Activated CD8-positive, alpha-beta memory T cell treated with anti-CD3 and anti-CD28 coated beads, Interleukin-2, amount 50 U/mL, for 24 hours (primary cell): ENCODE data around the gene COL18A1.
"Not testable (repeated sequence)": the region's sequence is repeated elsewhere in the genome, so short reads cannot be mapped to it uniquely, and the experiment has no call there.

Source experiments
- DNase-seq: peaks from one replicate; pipeline ENCODE4 v3.0.0-alpha.2; 2020; ENCODE audit errors: extremely low read depth

Gene COL18A1

GRCh38 chr21:45494851-45495680, 90.1 kb downstream of the COL18A1 start:
- no peak for DNase-seq

DNA sequence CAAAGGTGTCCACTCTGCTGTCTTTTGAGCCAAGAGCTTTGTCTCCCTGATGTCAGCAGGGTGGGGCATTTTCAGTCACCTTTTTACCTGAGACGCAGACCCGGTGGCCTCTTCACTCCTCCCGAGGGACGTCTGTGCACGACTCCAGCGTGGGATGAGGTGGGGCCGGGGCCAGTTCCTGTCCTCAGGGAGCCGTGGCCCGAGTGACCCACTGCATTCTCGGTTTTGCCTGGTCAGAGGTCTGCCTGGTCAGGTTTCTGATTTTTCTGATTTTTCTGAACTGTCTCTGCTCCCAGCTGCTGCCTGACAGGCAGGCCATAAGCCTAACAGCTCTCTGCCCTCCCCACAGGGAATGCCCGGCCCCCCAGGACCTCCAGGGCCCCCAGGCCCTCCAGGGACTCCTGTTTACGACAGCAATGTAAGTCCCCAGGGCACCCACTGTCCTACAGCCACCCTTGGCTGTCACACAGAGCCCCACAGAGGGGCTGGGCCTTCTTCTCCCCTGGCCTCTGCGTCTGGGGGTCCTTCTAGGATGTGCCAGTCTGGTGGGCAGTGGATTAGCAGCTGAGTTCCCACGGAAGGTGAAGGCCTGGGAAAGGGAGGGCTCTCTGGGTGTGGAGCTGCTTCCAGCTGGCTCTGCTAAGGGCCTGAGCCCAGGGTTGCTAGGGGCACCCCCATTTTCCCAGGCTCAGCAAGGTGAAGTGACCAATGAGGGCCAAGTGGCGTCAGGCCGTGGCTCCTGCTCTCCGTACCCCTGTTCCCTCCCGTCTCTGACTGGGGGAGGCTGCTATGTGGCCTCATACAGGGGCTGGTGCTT, 91.4 kb downstream of the COL18A1 start:
- DNase-seq, result no peak

GRCh38 chr21:45496968-45497845, 92.2 kb downstream of the COL18A1 start:
- no peak for DNase-seq

DNA sequence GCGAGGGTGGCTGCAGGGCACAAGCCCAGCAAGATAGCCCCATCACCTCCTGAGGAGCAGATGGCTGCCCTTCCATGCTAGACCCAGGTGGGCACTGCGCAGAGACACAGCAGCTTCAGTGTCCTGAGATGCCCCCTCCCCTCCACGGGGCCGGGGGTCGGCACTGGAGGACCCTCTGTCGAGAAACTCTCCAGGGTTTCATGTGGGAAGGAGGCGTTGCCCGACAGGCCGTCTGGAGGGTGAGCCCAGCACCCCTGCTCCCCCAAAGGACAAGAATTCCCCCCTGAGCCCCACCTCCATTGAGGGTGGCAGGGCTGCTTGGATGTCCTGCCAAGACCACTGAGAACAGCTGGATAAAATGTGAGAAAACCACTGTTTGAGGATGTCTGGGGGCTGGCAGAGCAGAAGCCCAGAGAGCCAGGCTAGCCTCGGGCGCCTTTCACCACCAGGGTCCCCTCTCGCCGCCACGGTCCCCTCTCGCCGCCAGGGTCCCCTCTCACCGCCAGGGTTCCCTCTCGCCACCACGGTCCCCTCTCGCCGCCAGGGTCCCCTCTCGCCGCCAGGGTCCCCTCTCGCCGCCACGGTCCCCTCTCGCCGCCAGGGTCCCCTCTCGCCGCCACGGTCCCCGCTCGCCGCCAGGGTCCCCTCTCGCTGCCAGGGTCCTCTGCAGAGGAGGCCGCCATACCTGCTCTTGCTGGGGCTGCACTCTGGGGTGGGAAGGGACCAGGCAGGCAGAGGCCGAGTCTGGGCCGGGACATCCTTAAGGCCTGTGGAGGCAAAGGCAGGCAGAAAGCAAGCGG, 93.1 kb downstream of the COL18A1 start:
- DNase-seq, result no peak

- no peak for DNase-seq
Observed at GRCh38 chr21:45498646-45499000, 93.7 kb downstream of the COL18A1 start.

- no peak for DNase-seq
Observed at GRCh38 chr21:45499201-45499750, 94.3 kb downstream of the COL18A1 start.

- no peak for DNase-seq
Observed at GRCh38 chr21:45499970-45500577, 95.1 kb downstream of the COL18A1 start.

- not testable (repeated sequence) for DNase-seq
Observed at GRCh38 chr21:45501081-45502005, 96.4 kb downstream of the COL18A1 start.

- no peak for DNase-seq
Observed at GRCh38 chr21:45502006-45502345, 97.0 kb downstream of the COL18A1 start.

DNA sequence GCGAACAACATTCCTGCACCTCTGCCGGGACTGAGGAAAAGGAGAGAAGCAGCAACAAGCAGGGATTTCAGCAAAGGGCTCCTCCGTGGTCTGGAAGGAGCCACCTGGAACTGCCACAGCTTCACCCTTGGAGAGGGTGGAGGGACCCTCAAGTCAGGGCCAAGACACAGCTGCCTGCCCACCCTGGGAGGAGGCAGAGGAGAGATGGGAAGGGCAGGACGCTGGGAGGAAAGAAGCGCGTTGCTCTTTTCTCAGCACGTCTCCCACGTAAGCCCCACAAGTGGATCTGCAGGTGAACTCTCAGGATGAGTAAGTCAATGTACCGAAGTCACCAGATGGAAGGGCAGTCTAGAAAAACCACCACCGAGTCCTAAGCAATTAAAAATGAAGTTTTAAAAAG, 97.6 kb downstream of the COL18A1 start:
- DNase-seq, result no peak

DNA sequence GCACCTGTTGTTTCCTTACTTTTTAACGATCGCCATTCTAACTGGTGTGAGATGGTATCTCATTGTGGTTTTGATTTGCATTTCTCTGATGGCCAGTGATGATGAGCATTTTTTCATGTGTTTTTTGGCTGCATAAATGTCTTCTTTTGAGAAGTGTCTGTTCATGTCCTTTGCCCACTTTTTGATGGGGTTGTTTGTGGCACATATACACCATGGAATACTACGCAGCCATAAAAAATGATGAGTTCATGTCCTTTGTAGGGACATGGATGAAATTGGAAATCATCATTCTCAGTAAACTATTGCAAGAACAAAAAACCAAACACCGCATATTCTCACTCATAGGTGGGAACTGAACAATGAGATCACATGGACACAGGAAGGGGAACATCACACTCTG, 98.3 kb downstream of the COL18A1 start:
- not testable (repeated sequence) for DNase-seq

GRCh38 chr21:45504021-45504515, 99.1 kb downstream of the COL18A1 start:
- DNase-seq, result no peak

DNA sequence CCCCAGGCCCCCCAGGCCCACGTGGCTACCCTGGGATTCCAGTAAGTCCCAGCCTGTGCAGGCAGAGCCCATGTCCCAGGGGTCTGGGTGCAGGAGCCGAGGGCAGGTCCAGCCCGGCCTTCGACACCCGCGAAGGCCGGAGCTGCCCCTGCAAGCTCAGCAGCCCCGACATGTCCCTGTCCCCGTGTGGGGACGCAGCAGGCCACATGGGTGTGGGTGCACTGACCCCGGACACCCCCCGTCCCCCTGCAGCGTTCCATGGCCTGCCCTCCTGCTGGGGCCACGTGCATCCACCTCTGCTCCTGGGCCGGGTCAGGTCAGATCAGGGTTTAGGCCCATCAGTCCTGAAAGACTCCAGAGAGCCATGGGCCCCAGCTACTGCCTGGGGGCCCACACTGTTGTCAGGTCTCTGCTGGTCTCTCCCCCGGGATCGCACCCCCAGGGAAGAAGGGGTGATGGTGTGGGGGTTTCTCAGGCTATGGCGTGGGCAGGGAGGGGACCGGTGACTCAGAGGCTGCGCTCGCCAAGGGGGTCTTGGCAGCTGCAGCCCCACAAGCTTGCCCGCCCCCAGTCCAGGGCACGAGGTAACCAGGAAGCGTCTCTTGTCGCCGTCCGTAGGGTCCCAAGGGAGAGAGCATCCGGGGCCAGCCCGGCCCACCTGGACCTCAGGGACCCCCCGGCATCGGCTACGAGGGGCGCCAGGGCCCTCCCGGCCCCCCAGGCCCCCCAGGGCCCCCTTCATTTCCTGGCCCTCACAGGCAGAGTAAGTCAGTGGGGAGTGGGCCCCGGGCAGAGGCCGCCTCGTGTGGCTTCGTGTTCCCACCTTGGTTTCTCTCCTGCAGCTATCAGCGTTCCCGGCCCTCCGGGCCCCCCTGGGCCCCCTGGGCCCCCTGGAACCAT, 99.8 kb downstream of the COL18A1 start:
- DNase-seq, result no peak

- no peak for DNase-seq
Observed at GRCh38 chr21:45505416-45506021, 100.6 kb downstream of the COL18A1 start.

DNA sequence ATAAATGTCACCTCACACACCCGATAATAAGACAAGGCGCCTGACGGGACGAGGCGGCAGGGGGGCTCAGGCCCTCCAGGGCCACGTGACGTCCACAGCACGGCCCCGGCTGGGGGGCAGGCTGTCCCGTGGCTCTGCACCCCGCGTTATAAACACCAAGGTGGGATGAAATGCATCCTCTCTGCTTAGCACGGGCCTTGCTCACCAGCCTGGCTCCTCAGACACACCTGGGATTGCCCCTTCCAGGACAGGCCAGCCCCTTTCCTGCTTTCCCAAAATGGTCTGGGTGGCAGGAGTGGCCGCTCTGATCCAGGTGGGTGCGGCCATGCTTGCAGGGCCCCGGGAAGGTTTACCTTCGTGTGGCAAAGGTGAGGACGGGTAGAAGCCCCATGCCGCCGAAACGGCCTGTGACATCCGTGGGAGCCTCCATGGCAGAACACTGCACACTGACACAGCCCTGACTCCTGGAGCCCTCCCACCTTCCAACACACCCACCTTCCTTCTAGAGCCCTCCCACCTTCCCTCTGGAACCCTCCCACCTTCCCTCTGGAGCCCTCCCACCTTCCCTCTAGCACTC, 101.4 kb downstream of the COL18A1 start:
- no peak for DNase-seq

- DNase-seq, result no peak
Observed at GRCh38 chr21:45506836-45507522, 102.0 kb downstream of the COL18A1 start.

- no peak for DNase-seq
Observed at GRCh38 chr21:45507523-45507875, 102.5 kb downstream of the COL18A1 start.
